SK-MEL-5 (cell line): Measurements from ENCODE around the gene C16orf90. TPM values are rescaled to one million over a fixed set of nuclear protein-coding genes. Genes with fewer than 3 reads are reported as not detected.
"Not testable (repeated sequence)": the region's sequence is repeated elsewhere in the genome, so short reads cannot be mapped to it uniquely, and the experiment has no call there.

Source experiments
- DNase-seq: peaks from one replicate; pipeline ENCODE4 v3.0.0-alpha.2; 2016; ENCODE audit warnings: low read depth, low spot score
- in situ Hi-C: cut with HindIII; loops from 2 replicates; pipeline ENCODE4 v1.10.0; 2016; ENCODE audit warnings: low sequenced_read_pairs, high pct_unique_total_duplicates, low pct_unique_long_range_greater_than_20kb
- total RNA-seq: library from RNA; depleted of rRNA; stranded (reverse); fragments of >200 nt; shearing (Covaris generic); gene quantifications from 2 replicates; pipeline ENCODE4 v1.2.3, GENCODE V29; 2014

The C16orf90 gene
- total RNA-seq, 1 experiment from 2014 or later, result not detected

GRCh38 chr16:3488801-3489200 lies 6.5 kb downstream of the C16orf90 start:
- no peak for DNase-seq
- in situ Hi-C loops, result no loop called here

GRCh38 chr16:3487521-3488410 lies 7.5 kb downstream of the C16orf90 start:
- no peak for DNase-seq
- in situ Hi-C loops, result no loop called here

GRCh38 chr16:3486506-3487215 lies 8.6 kb downstream of the C16orf90 start:
- in situ Hi-C loops, result no loop called here
- DNase-seq, result no peak

GRCh38 chr16:3485821-3486505 lies 9.3 kb downstream of the C16orf90 start:
- no peak for DNase-seq
- in situ Hi-C loops, result no loop called here

GRCh38 chr16:3485097-3485745 lies 10.1 kb downstream of the C16orf90 start:
- no peak for DNase-seq
- in situ Hi-C loops, result no loop called here

GRCh38 chr16:3484318-3485096 lies 10.8 kb downstream of the C16orf90 start:
- DNase-seq, result no peak
- in situ Hi-C loops, result no loop called here

GRCh38 chr16:3482659-3483241 lies 12.5 kb downstream of the C16orf90 start:
- DNase-seq, result no peak
- in situ Hi-C loops, result no loop called here

- no peak for DNase-seq
- in situ Hi-C loops, result no loop called here
These were observed 13.3 kb downstream of the C16orf90 start for GRCh38 chr16:3481696-3482658.

- no peak for DNase-seq
- in situ Hi-C loops, result no loop called here
These were observed 14.2 kb downstream of the C16orf90 start for GRCh38 chr16:3480901-3481695.

- in situ Hi-C loops, result no loop called here
These were observed 15.6 kb downstream of the C16orf90 start for GRCh38 chr16:3479654-3480216.

GRCh38 chr16:3478242-3478925 lies 16.9 kb downstream of the C16orf90 start:
- in situ Hi-C loops, result no loop called here
- DNase-seq, result no peak

More at GRCh38 chr16:3479654-3480216, 15.6 kb downstream of the C16orf90 start:
- DNase-seq, result no peak

- DNase-seq, result no peak
- in situ Hi-C loops, result no loop called here
These were observed 18.9 kb downstream of the C16orf90 start for GRCh38 chr16:3476409-3476808.

- no peak for DNase-seq
- in situ Hi-C loops, result no loop called here
These were observed 19.5 kb downstream of the C16orf90 start for GRCh38 chr16:3475604-3476375.

- DNase-seq, in situ Hi-C loops: not testable (repeated sequence)
These were observed 20.4 kb downstream of the C16orf90 start for GRCh38 chr16:3474870-3475269.
